HG03097 (cell line): ENCODE data around the gene CBY2.
"Not testable (repeated sequence)": the region's sequence is repeated elsewhere in the genome, so short reads cannot be mapped to it uniquely, and the experiment has no call there.

Source experiments
- ATAC-seq: cut with Tn5 transposase; IDR thresholded peaks from one replicate; pipeline ENCODE4 v1.9.1; 2021; ENCODE audit not compliant: unreplicated experiment, low FRiP score

The CBY2 gene, protein sequence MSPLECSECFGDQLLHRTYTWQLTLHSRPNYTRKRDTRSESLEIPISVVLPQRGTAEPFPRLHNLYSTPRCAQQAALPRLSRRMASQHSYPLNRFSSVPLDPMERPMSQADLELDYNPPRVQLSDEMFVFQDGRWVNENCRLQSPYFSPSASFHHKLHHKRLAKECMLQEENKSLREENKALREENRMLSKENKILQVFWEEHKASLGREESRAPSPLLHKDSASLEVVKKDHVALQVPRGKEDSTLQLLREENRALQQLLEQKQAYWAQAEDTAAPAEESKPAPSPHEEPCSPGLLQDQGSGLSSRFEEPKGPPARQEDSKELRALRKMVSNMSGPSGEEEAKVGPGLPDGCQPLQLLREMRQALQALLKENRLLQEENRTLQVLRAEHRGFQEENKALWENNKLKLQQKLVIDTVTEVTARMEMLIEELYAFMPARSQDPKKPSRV

DNA sequence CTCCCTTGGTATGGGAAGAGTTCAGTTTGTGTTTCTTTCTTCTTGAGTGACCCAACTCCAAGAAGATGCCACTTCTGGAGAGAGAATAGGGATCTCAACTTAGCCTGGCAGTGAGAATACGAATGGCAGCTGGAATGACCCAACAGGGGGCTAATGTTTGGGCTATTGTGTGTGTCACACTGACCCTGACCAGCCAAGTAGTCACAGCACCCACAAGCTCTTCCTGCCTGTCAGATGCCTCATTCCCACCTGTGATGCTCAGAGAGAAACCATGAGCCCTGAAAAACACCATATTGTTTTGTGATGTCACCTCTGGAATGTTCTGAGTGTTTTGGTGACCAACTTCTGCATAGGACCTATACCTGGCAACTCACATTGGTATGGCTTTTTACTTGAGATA lies at the start of gene CBY2:
Gene CBY2 (plus strand): TSS at position 233 of the 400 bp plus-strand sequence. CDS start 71 bp downstream, at position 304.
- peak; percentile 13 for ATAC-seq

DNA sequence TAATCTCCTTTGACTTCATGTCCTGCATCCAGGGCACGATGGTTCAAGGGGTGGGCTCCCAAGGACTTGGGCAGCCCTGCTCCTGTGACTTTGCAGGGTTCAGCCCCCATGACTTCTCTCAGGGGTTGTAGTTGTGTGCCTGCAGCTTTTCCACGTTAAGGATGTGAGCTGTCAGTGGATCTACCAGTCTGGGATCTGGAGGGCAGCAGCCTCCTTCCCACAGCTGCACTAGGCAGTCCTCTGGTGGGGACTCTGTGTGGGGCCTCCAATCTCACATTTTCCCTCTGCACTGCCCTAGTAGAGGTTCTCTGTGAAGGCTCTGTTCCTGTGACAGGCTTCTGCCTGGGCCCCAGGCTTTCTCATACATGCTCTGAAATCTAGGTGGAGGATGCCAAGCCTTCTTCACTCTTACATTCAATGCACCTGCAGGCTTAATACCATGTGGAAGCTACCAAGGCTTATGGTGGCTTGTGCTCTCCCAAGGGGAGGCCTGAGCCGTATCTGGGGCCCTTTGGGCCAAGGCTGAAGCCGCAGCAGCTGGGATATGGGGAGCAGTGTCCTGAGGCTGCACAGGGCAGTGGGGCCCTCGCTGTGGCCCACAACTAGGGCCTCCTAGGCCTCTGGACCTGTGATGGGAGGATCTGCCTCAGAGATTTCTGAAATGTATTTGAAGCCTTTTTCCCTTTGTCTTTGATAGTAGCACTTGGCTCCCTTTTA lies 47.3 kb upstream of the CBY2 start:
- no peak for ATAC-seq

DNA sequence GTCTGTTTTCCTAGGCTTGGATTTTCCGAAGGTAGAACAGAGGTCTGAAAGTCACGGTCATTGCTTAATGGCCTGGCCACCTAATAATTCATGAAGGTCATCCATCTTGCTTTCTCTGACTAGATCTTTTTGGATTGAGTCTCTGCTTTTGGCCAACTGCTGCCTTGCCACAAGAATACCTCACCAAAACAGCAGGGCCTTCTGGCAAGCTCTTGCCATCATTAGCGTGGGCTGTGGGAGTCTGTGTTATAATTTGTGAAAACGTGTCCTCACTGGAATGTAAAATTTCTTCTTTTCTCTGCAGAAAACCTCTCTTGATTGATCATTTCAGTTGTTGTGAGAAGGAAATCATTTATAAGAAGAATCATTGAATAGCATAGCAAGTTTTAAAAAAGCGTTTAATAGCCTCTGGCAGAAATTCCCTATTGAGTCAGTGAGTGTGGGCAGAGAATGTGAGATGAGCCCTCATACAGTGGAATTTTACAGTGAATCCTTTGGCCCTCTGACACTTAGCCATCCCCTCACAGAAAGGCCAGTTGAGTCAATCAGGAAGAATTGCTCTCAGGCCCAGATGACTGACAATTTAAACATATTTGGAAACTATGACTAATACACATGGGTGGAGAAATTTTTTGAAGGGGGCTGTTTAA lies 43.4 kb upstream of the CBY2 start:
- ATAC-seq, result no peak

DNA sequence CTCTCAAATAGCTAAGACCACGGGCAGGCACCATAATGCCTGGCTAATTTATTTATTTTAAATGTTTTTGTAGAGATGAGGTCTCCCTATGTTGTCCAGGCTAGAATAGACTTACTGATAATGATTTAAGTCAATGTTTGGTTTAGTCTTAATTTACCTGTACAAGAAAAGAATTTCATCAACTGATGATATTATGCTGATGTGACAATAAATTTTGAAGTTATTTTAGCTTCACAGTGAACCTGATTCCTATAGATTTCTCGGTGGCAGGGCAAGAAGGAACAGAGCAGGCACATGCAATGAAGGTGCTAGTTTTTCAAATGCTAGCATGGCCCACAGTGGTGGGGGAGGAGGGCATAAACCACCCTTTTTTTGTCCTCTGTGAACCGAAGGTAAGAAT lies 42.6 kb upstream of the CBY2 start:
- no peak for ATAC-seq

DNA sequence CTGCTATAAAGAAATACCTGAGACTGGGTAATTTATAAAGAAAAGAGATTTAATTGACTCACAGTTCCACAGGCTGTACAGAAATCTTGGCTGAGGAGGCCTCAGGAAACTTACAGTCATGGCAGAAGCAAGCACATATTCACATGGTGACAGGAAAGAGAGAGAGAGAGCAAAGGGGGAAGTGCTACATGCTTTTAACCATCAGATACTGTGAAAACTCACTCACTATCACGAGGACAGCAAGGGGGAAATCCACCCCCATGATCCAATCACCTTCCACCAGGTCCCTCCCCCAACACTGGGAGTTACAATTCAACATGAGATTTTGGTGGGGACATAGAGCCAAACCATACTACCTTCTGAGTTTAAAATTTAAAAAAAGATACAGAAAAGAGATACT lies 41.7 kb upstream of the CBY2 start:
- ATAC-seq, result not testable (repeated sequence)

DNA sequence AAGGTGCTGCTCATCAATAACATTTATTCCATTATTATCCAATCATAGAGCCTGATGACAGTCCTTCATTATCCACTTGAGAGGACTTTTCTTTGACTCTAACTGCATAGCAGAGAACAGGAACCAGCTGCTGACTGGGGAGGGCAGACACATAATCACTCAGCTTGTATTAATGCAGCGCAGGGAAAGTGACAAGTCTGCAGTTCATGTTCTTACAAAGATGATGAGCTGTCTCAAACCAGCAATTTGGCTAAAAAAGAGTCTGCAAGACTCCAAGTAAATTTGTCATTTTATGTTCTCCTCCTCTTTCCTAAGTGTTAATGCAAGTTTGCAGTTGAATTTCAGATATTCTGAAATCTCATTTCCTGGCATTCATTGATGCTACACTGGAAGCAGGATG lies 40.0 kb upstream of the CBY2 start:
- ATAC-seq, result no peak

DNA sequence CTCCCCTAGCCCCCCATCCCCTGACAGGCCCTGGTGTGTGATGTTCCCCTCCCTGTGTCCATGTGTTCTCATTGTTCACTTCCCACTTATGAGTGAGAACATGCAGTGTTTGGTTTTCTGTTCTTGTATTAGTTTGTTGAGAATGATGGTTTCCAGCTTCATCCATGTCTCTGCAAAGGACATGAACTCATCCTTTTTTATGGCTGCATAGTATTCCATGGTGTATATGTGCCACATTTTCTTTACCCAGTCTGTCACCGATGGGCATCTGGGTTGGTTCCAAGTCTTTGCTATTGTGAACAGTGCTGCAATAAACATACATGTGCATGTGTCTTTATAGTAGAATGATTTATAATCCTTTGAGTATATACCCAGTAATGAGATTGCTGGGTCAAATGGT lies 39.2 kb upstream of the CBY2 start:
- not testable (repeated sequence) for ATAC-seq

DNA sequence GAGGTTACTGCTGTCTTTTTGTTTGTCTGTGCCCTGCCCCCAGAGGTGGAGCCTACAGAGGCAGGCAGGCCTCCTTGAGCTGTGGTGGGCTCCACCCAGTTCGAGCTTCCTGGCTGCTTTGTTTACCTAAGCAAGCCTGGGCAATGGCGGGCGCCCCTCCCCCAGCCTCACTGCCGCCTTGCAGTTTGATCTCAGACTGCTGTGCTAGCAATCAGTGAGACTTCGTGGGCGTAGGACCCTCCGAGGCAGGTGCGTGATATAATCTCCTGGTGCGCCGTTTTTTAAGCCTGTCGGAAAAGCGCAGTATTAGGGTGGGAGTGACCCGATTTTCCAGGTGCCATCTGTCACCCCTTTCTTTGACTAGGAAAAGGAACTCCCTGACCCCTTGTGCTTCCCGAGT lies 32.5 kb upstream of the CBY2 start:
- not testable (repeated sequence) for ATAC-seq

DNA sequence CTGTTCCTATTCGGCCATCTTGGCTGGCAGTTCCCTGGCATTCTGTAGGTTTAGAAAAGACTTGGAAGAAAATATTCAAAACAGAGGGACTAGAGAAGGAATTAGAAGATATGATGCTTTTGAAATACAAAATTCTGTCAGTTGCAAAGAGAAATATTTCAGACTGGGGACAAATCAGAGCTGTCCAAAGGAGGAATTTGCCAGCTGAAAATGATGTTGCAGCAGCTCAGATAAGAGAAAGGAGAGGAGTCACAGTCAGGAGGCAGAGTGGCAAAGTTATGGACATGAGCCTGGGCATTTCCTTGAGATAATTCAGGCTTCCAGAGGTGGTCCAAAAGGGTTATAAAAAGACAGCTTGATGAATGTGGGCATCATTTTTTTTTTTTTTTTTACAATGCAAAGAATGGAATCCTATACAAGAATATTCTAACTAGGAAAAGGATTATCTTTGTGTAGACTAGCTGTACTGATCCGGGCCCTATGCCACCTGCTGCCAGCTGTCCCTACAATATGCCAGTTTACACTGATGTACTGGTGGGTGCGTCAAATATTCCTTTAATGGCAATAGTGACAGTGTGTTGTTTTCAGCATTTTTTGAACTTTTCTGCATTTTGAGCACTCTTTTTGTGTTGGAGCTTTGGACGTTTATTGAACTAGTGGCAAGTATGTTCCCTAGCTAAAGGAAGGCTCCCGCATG lies 31.8 kb upstream of the CBY2 start:
- ATAC-seq, result no peak

DNA sequence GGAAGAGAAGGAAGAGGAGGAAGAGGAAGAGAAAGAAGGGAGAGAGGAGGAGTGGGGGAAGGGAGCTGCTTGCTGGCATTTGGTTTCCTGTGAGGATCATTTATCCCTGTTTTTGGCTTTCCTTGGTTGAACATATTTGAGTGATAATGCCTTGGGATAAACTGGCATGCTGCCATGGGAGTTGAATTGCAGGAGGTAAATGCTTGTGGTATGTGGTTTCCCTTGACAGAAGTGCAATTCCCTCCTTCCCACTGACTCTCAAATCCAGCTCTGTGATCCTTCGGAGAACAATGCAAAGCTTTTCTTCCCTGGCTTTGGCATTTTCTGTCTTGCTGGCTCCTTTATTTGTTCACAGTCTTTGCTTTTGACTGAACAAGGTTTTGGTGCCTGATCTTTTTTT lies 27.2 kb upstream of the CBY2 start:
- ATAC-seq, result no peak

DNA sequence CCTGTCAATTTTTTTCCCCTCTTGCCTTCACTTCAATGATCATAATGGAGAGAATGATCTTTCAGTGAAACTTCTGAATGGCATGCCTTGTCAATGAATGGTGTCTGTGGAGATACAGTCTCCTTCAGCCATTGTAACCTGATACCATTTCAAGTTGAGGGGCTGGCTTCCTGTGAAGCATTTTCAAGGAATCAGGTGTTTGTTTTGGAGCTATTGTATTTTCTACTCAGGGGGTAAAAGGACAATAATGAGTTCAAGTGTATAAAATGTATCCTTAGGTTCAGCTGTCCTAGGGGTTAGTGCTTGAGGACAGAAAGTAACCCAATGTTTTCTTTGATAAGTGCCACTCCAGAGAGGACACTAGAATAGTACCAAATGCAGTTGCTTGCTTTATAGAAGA lies 23.8 kb upstream of the CBY2 start:
- no peak for ATAC-seq

DNA sequence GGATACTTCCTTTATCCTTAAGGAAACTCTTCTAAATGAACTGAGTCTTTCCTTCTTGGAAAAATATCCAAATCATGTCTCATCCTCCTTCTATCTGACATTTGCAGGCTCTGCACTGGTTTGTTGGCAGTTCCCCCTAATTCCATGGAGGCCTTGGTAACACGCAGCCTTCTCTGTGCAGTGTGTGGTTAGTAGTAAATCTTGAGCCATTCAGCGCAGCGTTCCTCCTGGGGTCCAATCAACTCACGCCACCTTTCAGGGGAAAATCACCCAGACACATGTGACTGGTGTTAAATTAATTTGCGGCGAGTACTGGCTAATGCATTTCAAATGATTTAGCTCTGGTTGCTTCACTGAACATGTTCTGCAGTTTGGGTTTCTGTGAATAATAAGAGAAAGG lies 21.0 kb upstream of the CBY2 start:
- ATAC-seq, result no peak

DNA sequence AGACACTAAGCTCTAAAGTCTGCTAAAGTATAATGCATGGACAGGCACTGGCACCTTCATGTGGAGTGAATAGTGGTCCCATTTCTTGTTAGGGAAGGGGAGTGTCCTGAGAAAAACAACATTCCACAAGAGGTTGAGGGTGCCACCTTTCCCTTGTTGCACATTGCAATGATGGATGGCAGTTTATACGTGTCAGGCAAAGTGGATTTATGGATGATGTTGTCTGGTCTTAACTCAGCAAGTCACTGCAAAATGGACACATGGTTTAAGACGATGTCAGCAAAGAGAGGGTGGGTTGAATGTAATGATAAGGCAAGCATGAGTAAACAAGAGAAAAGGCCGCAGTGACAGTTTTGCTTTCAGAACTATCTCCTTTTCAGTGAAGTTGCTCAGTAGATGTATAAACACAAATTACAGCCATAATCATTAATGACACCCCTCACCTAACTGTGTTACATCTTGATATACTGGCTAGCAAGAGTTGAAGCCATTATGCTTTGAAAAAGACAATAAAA lies 19.6 kb upstream of the CBY2 start:
- ATAC-seq, result no peak

DNA sequence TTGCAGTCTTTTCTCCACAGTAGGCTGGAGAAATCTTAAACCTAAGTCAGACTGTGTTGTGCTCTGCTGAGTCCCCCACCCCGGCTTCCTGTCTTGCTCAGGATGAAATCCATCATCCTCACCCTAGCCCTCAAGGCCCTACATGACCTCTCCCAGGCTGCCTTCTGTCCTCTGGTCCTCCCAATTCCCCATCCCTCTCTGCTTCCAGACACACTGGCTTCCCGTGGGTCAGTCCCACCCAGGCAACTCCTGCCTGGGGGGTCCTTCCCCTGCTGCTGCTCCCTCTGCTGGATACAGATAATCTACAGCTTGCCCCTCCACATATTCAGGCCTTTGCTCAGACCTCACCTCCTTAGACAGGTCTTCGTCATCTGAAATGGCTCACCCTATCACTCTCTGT lies 18.4 kb upstream of the CBY2 start:
- no peak for ATAC-seq

DNA sequence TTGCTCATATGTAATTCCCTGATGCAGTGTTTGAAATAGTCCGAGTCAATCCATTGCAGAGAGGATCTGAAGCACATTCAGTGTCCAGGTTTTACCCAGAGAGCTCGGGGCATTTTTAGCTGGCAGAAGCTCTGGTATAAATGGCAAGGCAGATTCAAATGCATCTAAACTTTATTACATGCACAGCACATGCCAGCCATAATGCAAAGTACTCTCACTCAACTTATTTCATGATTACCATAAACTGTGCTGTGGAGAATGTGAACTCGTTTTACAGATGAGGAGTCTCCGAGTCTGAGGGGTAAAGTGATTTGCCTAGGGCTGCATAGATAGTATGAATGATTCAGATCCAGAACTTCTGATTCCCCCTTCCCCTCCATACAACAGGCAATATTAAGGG lies 13.5 kb upstream of the CBY2 start:
- ATAC-seq, result no peak

DNA sequence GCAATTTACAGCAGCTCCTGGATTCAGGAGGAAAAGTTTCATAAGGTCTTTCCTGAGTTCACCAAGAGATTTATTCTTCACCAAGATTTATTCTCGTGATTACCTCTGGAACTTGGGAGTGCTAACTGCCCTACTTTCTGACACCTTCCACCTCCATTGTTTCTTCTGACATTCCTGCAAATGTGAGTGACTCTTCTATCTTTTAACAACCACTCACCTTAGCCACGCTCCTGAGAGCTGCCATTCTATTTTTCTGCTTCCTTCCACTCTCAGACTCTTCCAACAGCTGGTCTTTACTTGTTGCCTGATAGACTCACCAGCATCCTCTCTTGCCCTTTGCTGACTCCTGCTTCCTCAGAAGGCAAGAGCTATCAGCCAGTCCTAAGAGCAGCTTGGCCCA lies 11.5 kb upstream of the CBY2 start:
- ATAC-seq, result no peak

DNA sequence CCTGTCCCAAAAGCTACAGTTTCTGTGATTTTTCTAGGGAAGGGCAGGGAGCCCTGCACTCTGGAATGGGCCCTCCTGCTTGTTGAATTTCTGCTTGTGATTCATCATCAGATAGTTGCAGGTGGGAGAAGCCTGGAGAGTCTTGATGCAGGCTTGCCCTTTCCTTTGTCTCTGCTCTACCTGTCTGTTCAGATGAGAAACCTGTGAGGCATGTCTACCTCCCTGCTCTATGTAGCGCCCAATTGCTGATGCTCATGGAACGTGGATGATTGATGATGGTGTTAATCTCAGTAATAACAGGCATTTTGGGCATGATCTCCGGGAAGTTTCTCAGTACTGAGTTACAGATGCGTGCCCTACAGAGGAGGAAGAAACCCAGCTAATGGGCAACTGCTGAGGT lies 10.9 kb upstream of the CBY2 start:
- ATAC-seq, result no peak

DNA sequence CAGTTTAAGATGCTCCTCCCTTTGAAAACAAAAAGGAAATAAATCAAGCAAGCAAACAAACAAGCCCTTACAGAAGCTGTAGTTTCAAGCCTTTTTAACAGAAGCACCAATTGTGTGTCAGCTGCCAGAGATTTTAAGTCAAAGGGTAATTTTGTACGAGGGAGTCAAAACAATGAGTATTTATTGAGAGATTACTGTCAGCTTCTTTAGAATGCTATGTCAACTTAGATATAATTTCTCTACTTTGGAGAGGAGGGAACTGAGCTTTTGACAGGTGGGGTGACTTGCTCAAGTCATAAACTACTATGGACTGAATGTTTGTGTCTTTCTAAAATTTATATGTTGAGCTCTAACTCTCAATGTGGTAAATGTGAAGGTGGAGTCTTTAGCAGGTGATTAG lies 10.5 kb upstream of the CBY2 start:
- no peak for ATAC-seq

DNA sequence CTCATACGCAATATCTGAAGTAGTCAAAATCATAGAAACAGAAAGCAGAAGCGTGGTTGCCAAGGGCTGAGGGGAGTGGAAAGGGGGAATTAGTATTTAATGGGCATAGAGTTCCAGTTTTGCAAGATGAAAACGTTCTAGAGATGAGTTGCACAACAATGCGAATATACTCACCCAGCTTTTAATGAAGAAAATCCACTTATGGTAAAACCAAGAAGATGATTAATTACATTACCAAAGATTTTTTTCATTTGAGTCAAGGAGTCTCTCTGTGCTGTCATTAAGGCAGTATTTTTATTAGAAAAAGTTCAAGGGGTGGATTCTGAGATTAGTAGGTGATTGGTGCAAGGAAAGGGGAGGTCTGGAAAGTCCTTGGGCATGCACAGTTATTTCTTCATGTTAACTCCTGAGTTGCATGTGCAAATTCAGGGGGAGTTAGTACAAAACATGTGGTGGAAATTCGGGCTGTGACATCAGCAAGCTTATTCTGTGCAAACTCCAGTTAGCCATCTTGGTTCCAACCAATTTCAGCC lies 6.9 kb upstream of the CBY2 start:
- ATAC-seq, result peak; percentile 33

DNA sequence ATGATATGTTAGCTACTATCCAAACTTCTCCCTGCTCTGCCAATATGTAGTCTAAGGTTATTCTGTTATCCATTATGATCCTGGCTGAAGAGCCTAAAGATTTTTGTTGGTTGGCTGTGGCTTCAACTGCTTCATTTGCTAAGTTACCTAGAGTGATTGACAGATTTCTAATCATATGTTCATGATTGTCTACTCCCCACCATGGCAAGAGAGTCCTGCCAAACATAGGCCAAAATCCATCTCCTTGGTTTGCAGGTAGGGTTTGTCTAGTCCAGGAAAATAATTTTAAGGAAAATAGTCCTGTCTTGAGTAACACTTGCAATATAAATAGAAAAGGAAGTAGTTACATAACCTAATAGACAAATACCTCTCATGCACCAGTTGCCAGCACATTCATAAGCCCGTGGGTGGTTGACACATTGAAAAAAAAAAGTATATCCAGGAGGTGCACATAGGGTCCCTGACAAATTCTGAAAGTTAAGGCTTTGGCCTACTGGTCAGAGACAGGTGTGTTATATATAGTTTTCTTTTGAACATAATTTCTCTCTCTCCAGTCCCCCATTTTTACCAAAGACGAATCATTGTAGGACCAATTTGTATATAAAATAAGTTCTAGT lies 5.4 kb upstream of the CBY2 start:
- peak; percentile 34 for ATAC-seq
